Left renal pelvis (tissue), 4 donors: ENCODE data around the gene TMEM98. TPM values are rescaled to one million over a fixed set of nuclear protein-coding genes. Genes with fewer than 3 reads are reported as not detected.
"Not testable (repeated sequence)": the region's sequence is repeated elsewhere in the genome, so short reads cannot be mapped to it uniquely, and the experiment has no call there.

Experiments
- DNase-seq, 4 donors: peaks; one replicate each; pipeline ENCODE4 v3.0.0-alpha.2; 2013; ENCODE audit warnings: low read depth in 4 of 4, low spot score in 3 of 4
- polyA plus RNA-seq, 4 donors: library from polyadenylated mRNA; unstranded; fragments of 120-200 nt; gene quantifications; one replicate each; pipeline ENCODE4 v1.2.1, GENCODE V29; 2013; ENCODE audit not compliant: insufficient read length in 4 of 4

Gene TMEM98
- polyA plus RNA-seq, 4 donors = 198 to 239 (median 214) TPM

DNA sequence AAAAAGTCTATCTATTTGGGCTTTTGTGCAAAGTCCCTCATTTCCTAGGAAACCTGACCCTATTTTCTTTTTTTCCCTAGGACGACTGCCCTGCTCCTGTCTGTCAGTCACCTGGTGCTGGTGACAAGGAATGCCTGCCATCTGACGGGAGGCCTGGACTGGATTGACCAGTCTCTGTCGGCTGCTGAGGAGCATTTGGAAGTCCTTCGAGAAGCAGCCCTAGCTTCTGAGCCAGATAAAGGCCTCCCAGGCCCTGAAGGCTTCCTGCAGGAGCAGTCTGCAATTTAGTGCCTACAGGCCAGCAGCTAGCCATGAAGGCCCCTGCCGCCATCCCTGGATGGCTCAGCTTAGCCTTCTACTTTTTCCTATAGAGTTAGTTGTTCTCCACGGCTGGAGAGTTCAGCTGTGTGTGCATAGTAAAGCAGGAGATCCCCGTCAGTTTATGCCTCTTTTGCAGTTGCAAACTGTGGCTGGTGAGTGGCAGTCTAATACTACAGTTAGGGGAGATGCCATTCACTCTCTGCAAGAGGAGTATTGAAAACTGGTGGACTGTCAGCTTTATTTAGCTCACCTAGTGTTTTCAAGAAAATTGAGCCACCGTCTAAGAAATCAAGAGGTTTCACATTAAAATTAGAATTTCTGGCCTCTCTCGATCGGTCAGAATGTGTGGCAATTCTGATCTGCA lies 12.9 kb downstream of the TMEM98 start:
- DNase-seq = no peak

DNA sequence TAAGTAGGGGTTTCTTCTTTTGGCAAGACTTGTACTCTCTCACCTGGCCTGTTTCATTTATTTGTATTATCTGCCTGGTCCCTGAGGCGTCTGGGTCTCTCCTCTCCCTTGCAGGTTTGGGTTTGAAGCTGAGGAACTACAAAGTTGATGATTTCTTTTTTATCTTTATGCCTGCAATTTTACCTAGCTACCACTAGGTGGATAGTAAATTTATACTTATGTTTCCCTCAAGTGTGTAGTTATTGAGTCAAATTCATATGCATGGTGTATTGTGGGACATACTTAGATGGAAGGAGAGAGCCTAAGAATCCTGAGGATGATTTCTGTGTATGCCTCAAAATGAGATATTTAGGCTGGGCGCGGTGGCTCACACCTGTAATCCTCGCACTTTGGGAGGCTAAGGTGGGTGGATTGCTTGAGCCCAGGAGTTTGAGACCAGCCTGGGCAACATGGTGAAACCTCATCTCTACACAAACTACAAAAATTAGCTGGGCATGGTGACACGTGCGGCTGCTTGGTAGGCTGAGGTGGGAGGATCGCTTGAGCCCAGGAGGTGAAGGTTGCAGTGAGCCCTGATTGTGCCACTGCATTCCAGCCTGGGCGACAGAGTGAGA lies 13.6 kb downstream of the TMEM98 start:
- no peak for DNase-seq

DNA sequence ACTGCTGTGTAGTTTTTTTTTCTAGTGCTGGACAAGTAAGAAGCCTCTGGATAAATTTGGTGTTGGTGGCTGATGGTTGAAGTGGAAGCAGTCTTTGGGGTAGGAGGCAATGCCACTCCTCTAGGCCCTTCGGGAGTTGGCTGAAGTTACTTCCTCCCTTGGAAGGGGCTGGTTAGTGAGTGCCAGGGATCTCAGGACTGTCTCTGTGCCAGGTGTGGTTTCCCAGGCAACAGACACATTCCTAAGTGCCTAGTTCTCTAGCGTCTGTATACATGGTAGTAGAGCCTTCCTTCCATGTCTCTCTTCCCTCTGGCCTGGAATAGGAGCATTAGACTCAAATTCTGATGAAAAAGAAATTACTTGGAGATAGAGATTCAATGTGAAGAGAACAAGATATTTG lies 15.3 kb downstream of the TMEM98 start:
- no peak for DNase-seq

DNA sequence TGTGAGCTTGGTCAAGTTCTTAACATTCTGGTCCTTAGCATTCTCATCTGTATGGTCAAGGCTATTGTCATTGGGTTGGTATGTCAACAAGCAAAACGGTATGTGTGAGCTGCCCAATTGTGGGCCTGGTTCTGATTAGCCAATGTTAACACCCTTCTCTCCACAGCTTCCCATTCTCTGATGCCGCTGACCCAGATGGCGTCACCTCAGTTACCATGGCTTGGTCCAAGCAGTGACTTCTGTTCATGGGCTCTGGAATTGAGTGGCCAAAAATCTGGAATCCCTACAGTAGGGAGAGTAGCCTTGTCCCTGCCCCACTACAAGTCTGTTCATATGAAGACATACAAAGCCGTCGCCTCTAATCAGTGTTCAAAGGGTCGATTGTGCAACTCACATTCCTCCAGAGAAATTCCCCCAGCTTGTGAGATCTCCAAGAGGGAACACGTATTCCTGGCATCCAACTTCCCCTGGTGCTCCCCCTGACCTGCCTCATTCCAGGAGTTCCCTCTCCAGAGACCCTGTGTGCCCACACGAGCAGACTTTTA lies 15.8 kb downstream of the TMEM98 start:
- DNase-seq = no peak

DNA sequence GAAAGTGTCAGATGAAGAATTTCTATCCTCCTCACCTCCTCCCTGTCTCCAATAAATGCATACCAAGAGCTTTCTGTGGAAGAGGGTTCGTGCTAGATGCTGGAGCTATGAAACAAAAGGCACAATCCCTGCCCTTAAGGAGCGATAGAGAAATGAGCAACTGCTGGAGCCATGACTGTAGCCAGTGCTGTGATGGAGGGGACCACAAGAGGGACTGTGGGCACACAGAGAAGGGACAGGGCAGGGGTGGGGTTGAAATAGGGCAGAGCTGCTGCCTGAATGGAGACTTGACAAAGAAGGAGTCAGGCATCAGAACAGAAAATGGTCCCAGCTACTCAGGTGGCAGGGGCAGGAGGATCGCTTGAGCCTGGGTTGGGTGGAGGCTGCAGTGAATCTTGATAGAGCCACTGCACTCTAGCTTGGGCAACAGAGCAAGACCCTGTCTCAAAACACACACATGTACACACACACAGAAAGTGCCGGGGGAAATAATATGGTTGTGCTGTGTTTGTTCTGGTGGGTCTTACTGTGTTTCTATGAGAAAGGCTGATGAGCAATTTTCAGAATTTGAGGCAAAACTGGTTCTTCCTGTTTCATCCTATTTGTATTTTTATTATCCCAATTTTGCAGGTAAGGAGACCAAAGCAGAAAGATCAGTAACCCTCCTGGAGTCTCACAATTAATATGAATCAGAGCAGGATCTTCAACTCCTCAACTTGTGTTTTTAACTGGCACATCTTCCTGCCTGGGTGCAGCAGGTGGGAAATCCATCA lies 16.5 kb downstream of the TMEM98 start:
- no peak for DNase-seq

DNA sequence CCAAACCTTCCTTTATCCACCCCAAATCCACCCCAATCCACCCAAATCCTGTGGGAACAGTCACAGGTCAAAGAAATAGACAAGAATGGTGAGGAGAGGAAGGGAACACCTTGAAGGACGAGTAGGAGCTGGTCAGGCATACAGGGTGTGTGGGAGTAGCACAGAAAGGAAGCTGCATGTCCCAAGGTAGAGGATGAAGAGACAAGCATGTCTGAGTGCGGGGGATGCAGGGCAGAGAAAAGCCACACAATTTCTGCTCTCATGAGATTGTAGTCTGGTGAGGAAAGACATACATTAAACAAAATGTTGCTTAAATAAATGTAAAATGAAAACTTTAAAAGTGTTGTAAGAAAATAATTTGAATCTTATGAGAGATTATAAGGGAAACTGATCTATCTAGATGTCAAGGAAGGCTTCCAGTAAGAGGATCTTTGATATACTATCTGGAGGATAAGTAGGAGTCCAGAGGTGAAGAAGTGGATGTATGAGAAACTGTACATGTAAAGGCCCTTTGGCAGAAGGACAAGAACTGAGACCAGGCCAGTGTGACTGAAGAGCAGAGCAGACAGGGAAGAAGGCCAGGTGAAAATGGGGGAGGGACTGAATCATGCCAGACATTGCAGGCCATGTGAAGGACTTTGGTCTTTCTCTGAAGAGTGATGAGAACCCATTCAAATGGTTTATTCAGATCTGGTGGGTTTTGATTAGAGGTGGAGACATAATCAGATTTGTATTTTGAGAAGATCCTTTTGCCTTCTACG lies 18.6 kb downstream of the TMEM98 start:
- no peak for DNase-seq

DNA sequence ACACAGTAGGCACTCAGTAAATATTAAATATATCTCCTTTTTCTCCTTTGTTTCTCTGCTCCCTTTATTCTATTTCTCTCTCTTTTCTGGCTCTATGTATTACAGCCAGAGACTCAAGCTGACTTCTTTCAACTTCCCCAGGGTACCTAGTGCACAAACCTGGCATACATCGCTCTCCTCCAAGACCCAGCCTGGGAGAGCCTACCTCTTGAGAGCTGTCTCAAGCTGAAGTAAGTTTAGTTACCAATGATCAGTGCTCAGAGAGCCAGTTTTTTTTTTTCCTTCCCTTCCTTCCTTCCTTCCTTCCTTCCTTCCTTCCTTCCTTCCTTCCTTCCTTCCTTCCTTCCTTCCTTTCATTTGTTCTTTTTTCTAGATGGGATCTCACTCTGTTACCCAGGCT lies 19.8 kb downstream of the TMEM98 start:
- no peak for DNase-seq

DNA sequence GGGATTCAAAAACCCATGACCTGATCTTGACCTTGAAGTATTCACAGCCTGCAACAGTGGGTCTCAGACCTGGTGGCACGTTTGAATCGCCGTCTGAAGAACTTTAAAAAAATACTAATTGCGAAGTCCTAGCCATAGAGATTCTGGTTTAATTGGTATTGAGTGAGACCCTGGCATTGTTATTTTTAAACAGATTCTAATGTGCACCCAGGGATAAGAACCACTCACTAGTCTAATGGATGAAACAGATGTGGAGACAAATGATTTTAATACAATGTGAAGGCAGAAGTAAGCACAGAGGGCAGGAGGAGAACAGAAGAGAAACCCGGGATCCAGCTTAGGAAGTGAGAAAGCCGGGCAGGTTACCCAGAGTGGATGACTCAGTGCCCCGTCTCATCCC lies 21.2 kb downstream of the TMEM98 start:
- DNase-seq = no peak

DNA sequence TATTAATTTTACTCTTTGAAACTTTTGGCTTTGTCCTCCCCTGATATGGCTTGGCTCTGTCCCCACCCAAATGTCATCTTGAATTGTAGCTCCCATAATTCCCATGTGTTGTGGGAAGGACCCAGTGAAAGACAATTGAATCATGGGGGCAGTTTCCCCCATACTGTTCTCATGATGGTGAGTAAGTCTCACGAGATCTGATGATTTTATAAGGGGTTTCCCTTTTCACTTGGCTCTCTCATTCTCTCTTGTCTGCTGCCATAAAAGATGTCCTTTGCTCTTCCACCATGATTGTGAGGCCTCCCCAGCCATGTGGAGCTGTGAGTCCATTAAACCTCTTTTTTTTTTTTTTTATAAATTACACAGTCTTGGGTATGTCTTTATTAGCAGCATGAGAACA lies 24.5 kb downstream of the TMEM98 start:
- not testable (repeated sequence) for DNase-seq

DNA sequence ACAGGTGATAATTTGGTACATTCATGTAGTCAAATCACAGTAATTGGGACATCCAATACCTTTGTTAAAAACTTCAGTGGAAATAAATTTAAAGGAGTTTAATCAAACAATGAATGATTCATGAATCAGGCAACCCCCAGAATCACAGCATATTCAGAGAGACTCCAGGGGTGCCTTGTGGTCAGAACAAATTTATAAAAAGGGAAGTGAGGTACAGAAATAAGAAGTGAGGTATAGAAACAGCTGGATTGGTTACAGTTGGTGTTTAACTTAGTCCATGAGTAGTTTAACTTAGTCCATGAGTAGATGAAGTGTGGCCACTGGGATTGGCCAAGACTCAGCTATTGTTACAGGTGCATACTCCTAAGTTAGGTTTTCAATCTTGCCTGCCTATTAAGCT lies 25.1 kb downstream of the TMEM98 start:
- no peak for DNase-seq

DNA sequence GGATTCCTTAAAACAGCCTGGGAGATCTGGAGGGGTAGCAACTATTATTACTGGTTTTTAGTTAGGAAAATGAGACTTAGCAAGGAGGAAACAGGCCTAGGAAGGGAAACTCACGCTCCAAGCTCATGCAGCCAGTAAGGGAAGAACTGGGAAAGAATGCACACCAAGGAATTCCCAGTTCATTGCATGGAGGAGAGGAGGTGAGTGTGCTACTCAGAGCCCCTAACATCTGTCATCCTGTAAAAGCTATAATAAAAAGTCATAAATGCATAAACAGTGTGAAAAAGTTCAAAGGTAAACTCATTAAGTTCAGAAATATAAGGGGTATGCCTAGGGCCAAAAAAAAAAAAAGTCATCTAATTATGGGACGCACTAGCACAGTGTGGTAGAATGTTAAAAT lies 25.9 kb downstream of the TMEM98 start:
- DNase-seq = no peak

DNA sequence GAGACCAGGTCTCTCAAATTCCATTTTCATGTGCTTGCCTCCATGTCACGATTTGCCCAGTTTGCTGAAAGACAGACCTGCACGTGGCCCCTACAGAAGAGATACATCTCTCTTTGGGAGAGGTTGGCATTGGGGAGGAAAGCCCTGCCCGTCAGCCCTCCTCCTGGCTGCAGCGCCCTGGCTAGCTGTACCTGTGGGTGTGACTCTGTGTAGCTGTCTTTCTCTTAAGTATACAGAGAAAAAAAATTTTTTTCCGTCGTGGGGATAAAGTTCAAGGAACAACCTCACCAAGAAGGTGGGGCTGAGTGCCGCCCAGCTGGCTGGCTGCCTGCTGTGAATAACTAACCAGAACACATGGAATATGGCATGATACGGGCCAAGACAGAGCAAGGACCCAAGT lies 26.5 kb downstream of the TMEM98 start:
- no peak for DNase-seq

DNA sequence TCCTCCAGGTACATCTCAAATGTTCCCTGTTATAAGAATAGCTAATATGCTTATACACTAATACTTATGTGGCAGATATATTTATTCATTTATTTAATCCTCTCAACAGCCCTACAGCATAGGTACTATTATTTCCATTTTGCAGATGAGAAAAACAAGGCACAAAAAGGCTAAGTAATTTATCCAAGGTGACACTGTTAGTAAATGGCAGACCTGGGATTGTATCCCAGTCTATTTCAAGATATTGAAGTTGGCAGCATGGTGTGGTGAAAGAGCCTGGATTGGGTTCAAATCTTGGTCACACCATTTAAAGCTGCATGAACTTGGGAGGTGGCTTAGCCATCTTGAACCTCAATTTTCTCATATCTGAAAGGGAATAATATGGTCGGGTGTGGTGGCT lies 27.2 kb downstream of the TMEM98 start:
- no peak for DNase-seq

DNA sequence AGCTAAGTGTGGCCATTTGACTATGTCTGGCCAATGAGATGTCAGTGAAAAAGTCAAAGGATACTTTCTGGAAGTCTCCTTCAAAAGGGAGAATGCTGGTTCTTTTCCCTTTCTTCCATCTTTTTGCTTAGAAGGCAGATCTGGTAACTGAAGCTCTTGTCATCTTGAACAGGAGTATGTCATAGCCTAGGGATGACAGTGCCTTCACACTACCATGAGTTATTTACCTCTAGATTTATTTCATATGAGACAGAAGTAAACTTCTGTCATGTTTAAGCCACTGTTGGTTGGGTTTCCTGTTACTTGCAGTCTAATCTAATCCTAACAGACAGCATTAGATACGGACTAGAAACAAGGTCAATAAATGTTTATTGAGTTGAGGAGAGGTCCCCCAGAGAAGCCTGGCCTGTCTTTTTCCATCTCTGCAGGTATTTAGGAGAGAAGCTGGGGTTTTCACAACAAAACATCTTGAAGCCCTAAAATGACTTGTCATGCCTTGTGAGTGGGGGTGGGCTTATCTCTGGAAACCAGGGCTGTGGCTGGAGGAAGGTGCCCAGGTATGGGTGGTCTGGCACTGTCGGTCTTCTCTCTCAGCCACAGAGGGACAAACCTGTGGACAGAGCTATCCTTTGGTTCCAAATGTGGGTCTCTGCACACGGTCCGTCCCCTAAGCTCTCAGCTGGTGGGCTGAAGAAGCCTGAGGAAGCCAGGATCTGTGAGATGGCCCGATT lies 28.5 kb downstream of the TMEM98 start:
- no peak for DNase-seq

DNA sequence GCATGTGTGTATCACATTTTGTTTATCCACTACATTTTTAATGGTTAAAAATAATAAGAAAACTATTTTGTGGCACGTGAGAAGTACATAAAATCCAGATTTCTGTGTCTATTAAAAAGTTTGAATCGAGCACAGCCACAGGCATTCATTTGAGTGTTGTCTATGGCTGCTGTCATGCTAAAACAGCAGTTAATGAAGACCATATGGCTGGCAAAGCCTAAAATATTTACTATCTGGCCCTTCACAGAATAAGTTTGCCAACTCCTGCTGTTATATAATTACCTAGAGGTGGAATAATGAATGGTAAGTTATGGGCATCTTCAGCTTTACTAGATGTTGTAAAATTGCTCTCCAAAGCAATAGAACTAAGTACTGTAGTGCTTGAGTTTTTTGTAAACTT lies 30.5 kb downstream of the TMEM98 start:
- no peak for DNase-seq

DNA sequence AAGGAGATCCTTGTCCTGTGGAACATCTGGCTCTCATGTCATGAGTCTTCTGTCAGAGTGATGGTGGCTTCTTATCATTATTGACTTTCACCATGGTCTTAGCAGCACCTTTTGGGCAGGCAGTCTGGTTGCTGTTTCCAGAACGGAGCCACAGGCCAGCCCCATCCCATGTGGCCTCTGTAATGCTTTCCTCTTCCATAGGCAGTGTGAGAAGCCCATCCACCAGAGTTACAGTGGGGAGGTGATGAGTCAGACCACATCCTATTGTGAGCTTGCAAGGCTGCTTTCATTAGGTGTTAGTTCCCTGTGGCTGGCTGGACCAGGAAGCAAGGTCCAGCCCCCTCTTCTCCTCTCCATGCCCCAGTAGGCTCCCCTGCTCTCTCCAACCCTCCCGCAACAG lies 32.9 kb downstream of the TMEM98 start:
- DNase-seq = no peak

DNA sequence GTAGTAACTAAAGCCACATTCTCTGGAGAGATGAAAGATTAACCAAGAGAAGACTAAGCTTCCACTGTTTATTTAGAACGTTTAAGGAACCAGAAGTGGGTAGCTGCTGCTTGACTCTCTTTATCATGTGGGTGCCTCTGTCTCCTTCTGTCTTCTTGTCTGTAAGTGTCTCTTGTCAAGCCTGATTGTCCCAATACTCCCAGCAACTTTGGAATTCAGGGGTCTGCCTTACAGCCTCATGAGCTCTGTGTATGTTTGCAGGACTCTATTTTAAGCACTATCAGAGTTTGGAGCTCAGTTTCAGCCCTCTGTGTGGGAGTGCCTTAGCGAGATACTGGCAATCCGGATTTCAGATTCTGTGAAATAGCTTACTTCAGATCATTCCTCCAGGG lies 34.4 kb downstream of the TMEM98 start:
- DNase-seq = no peak

DNA sequence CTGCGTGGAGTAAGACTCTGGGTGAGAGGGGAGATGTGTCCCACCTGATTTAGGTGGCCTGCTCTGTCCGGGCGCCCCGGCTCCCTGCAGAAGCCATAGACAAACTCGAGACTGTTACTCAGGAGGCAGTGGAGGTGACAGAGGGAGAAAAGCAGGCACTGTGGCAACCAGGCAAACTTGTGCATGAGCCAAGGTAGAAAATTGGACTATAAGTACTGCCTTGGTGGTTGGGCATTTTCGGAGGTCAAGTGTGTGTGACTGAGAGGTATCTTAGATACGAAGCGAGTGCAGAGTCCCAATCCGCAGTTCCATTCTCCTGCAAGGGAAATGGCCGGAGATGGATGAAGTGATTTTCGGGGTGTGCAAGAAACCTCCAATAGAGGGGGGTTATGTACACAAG lies 36.6 kb downstream of the TMEM98 start:
- DNase-seq = no peak

DNA sequence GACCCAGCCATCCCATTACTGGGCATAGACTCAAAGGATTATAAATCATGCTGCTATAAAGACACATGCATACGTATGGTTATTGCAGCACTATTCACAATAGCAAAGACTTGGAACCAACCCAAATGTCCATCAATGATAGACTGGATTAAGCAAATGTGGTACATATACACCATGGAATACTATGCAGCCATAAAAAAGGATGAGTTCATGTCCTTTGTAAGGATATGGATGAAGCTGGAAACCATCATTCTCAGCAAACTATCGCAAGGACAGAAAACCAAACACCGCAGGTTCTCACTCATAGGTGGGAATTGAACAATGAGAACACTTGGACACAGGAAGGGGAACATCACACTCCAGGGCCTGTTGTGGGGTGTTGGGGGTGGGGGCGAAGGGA lies 41.3 kb downstream of the TMEM98 start:
- DNase-seq = not testable (repeated sequence)

DNA sequence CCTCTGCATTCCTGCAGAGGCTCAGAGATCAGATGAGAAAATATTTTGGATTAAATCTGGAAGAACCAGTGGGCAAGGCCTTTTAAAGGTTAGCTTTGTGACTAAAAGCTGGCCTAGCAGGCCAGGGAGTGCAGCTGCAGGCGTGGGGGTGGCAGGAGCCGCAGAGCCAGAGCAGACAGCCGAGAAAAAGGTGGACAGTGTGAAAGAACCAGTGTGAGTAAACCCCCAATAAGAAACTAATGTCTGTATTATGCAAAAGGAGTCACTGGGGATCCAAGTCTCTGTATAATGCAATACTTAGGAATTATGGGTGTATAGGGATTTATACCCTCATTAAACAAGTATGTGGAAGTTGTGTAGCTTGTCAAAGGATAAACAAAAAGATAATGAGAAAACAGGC lies 42.3 kb downstream of the TMEM98 start:
- DNase-seq = no peak
